Measurements from ENCODE around the gene PIK3R5. TPM values are rescaled to one million over a fixed set of nuclear protein-coding genes. Genes with fewer than 3 reads are reported as not detected.

The PIK3R5 gene
- total and polyA plus RNA-seq, 2 donors from 2014 or later = 0.45 to 19.1 TPM

DNA sequence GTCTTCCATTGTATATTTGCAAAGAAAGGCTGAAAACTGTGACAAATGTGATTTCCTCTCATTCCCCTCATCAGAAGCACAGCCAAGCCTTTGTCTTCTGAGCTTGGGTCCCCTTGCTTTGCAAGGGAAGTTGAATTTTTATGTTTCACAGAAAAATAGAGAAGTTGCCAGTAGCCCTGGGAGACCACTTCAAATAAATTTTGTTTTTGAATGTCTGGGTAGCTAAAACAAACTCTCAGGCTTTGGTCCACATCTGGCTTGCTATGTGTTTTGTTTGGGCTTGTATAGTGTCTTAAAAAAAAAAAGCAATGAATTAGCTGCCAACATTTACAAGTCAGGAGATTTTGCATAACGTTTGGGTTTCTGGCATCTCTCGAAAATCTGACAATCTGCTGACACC is 122.2 kb downstream of the PIK3R5 start:
- TF ChIP-seq, protein P1, sequence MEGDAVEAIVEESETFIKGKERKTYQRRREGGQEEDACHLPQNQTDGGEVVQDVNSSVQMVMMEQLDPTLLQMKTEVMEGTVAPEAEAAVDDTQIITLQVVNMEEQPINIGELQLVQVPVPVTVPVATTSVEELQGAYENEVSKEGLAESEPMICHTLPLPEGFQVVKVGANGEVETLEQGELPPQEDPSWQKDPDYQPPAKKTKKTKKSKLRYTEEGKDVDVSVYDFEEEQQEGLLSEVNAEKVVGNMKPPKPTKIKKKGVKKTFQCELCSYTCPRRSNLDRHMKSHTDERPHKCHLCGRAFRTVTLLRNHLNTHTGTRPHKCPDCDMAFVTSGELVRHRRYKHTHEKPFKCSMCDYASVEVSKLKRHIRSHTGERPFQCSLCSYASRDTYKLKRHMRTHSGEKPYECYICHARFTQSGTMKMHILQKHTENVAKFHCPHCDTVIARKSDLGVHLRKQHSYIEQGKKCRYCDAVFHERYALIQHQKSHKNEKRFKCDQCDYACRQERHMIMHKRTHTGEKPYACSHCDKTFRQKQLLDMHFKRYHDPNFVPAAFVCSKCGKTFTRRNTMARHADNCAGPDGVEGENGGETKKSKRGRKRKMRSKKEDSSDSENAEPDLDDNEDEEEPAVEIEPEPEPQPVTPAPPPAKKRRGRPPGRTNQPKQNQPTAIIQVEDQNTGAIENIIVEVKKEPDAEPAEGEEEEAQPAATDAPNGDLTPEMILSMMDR (IDR thresholded peaks at IDR 0.05; ENCODE audit: borderline replicate concordance, extremely low read depth, insufficient read depth) = no peak
- intact Hi-C loops (cut with DNase I) = no loop called here
- H3K27me3 ChIP-seq (ENCODE audit: control insufficient read depth, insufficient read depth, low read length) = no peaks in the 10 kb centered on the region
- DNase-seq = peak in 1 of 5 donors; percentile 22
- FAIRE-seq = no peak
- H3K27ac ChIP-seq (ENCODE audit: low read depth in 2 of 2, low read length in 2 of 2) = no peak overlapping the region
- H3K4me3 ChIP-seq (ENCODE audit: low read length in 3 of 3) = no peak overlapping the region
- no peaks in the 10 kb centered on the region for H3K36me3 ChIP-seq (ENCODE audit: control insufficient read depth in 2 of 3, insufficient read depth in 3 of 3, low read length in 3 of 3)
- H3K4me1 ChIP-seq (ENCODE audit: control insufficient read depth in 2 of 3, insufficient read depth in 2 of 3, low read depth in 1 of 3, low read length in 3 of 3) = no peaks in the 10 kb centered on the region
- H3K9me3 ChIP-seq (ENCODE audit: control insufficient read depth in 2 of 3, insufficient read depth in 1 of 3, low read length in 3 of 3) = no peaks in the 10 kb centered on the region
- no peak overlapping the region for H3K9ac ChIP-seq (ENCODE audit: low read length in 3 of 3)

DNA sequence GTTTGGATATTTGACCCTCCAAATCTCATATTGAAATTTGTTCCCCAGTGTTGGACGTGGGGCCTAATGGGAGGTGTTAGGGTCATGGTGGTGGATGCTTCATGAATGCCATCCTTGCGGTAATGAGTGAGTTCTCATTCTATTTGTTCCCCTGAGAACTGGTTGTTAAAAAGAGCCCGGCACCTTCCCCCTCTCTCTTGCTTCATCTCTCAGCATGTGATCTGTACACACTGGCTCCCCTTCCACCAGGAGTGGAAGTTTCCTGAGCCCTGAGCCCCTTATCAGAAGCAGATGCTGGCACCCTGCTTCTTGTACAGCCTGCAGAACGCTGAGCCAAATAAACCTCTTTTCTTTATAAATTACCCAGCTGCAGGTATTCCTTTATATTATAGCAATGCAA is 123.7 kb downstream of the PIK3R5 start:
- no peaks in the 10 kb centered on the region for H3K4me1 ChIP-seq (ENCODE audit: control insufficient read depth in 2 of 3, insufficient read depth in 2 of 3, low read depth in 1 of 3, low read length in 3 of 3)
- no peak overlapping the region for H3K27ac ChIP-seq (ENCODE audit: low read depth in 2 of 2, low read length in 2 of 2)
- no peaks in the 10 kb centered on the region for H3K36me3 ChIP-seq (ENCODE audit: control insufficient read depth in 2 of 3, insufficient read depth in 3 of 3, low read length in 3 of 3)
- TF ChIP-seq, protein P1 (IDR thresholded peaks at IDR 0.05; ENCODE audit: borderline replicate concordance, extremely low read depth, insufficient read depth) = no peak
- intact Hi-C loops (cut with DNase I) = no loop called here
- no peaks in the 10 kb centered on the region for H3K9me3 ChIP-seq (ENCODE audit: control insufficient read depth in 2 of 3, insufficient read depth in 1 of 3, low read length in 3 of 3)
- FAIRE-seq = no peak
- H3K9ac ChIP-seq (ENCODE audit: low read length in 3 of 3) = no peak overlapping the region
- no peaks in the 10 kb centered on the region for H3K27me3 ChIP-seq (ENCODE audit: control insufficient read depth, insufficient read depth, low read length)
- no peak for DNase-seq
- H3K4me3 ChIP-seq (ENCODE audit: low read length in 3 of 3) = no peak overlapping the region

DNA sequence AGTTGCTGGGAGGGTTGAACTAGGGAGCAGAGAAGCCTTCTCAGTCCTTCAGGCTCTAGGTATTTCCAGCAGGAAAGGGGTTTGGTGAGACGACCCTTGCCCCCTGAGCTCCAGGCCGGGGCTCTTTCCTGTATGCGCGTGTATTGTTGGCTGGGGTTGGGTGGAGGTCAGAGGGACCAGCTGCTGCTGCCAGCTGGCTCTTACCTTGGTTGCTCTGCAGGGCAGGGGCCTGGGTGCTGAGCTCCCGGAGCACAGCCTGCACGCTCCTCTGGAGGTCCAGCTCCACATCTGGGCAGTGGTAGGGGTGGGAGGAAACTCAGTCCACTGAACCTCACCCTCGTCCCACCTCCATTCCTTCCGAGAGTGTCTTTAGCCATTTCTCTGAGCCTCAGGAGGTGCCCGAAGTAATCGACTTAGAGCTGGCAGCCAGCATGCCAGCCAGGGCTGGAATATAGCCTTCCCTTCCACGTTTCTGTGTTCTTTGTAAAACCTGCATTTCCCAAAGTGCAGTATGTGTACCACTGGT is 126.0 kb downstream of the PIK3R5 start:
- TF ChIP-seq, protein P1 (IDR thresholded peaks at IDR 0.05; ENCODE audit: borderline replicate concordance, extremely low read depth, insufficient read depth) = no peak
- DNase-seq = no peak
- H3K9me3 ChIP-seq (ENCODE audit: control insufficient read depth in 2 of 3, insufficient read depth in 1 of 3, low read length in 3 of 3) = no peaks in the 10 kb centered on the region
- no peak for FAIRE-seq
- no peaks in the 10 kb centered on the region for H3K4me1 ChIP-seq (ENCODE audit: control insufficient read depth in 2 of 3, insufficient read depth in 2 of 3, low read depth in 1 of 3, low read length in 3 of 3)
- intact Hi-C loops (cut with DNase I) = no loop called here
- H3K9ac ChIP-seq (ENCODE audit: low read length in 3 of 3) = no peak overlapping the region
- no peak overlapping the region for H3K4me3 ChIP-seq (ENCODE audit: low read length in 3 of 3)
- H3K36me3 ChIP-seq (ENCODE audit: control insufficient read depth in 2 of 3, insufficient read depth in 3 of 3, low read length in 3 of 3) = no peaks in the 10 kb centered on the region
- H3K27me3 ChIP-seq (ENCODE audit: control insufficient read depth, insufficient read depth, low read length) = no peaks in the 10 kb centered on the region
- H3K27ac ChIP-seq (ENCODE audit: low read depth in 2 of 2, low read length in 2 of 2) = no peak overlapping the region

DNA sequence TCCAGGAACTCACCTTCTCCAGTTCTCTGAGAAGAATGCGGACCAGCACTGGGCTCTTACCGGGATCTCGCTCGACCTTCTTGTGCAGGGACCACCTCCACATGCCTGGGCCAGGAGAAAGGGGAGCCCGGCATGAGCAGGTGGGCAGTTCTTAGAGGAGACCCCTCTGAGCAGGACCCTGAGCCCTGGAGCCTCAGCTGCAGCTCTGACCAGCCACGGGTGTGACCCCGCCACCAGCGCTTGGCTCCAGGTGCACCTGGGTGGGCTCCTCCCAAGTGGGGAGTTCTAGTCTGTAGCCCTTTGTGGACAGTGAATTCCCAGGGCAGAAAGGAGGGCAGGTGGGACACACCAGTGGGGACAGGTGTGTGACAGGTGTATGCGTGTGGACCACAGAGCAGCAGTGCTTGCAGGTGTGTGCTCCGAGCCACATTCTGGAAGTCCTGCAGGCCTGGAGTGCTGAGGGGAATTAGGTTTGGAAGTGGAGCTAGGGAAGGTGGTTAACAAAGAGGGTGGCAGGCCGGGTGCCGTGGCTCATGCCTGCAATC is 126.9 kb downstream of the PIK3R5 start:
- TF ChIP-seq, protein P1 (IDR thresholded peaks at IDR 0.05; ENCODE audit: borderline replicate concordance, extremely low read depth, insufficient read depth) = no peak
- Histone ChIP-seq H3K4me1 (ENCODE audit: control insufficient read depth in 2 of 3, insufficient read depth in 2 of 3, low read depth in 1 of 3, low read length in 3 of 3) (no peaks in the 10 kb centered on the region), H3K9ac (ENCODE audit: low read length in 3 of 3) (no peak overlapping the region), H3K27me3 (ENCODE audit: control insufficient read depth, insufficient read depth, low read length) (no peaks in the 10 kb centered on the region), H3K4me3 (ENCODE audit: low read length in 3 of 3) (no peak overlapping the region), H3K27ac (ENCODE audit: low read depth in 2 of 2, low read length in 2 of 2) (no peak overlapping the region), H3K36me3 (ENCODE audit: control insufficient read depth in 2 of 3, insufficient read depth in 3 of 3, low read length in 3 of 3) (no peaks in the 10 kb centered on the region), H3K9me3 (ENCODE audit: control insufficient read depth in 2 of 3, insufficient read depth in 1 of 3, low read length in 3 of 3) (no peaks in the 10 kb centered on the region)
- intact Hi-C loops (cut with DNase I) = no loop called here
- DNase-seq (no peak), FAIRE-seq (no peak)
